Spleen (tissue), 11 donors: ENCODE measurements around the gene RYR2. TPM values are rescaled to one million over a fixed set of nuclear protein-coding genes. Genes with fewer than 3 reads are reported as not detected.
A peak's percentile ranks its signal among the peaks of the same experiment; 100 is the strongest.

ENCODE experiments used
- DNase-seq: peaks from one replicate; pipeline ENCODE4 v3.0.0-alpha.2; 2020
- H3K27ac ChIP-seq, 8 donors: fragments of 200-600 bp; sonication (generic) in 7 of 8; 1 replicate in 4 of 8; 2 replicates in 4 of 8; pipeline versions ENCODE4 v1.5.0 to v1.8.0; 2016 to 2021; ENCODE audit warnings: inconsistent platforms in 4 of 8, mild to moderate bottlenecking in 4 of 8, moderate library complexity in 1 of 8
- H3K27me3 ChIP-seq, 7 donors: fragments of 200-600 bp; sonication (generic) in 6 of 7; replicated peaks in 1 of 7; 1 replicate in 4 of 7; 2 replicates in 3 of 7; pipeline versions ENCODE4 v1.5.0 to v1.8.0; 2016 to 2021; ENCODE audit warnings: inconsistent platforms in 3 of 7, mild to moderate bottlenecking in 1 of 7
- H3K36me3 ChIP-seq, 6 donors: fragments of 200-600 bp; sonication (generic) in 5 of 6; 1 replicate in 4 of 6; 2 replicates in 2 of 6; pipeline versions ENCODE4 v1.5.0 to v1.8.0; 2016 to 2021; ENCODE audit warnings: inconsistent platforms in 2 of 6
- H3K4me1 ChIP-seq, 6 donors: fragments of 200-600 bp; sonication (generic) in 5 of 6; 1 replicate in 3 of 6; 2 replicates in 3 of 6; pipeline versions ENCODE4 v1.5.0 to v1.8.0; 2016 to 2021; ENCODE audit warnings: inconsistent platforms in 3 of 6
- H3K4me3 ChIP-seq, 8 donors: fragments of 200-600 bp; sonication (generic) in 7 of 8; 1 replicate in 4 of 8; 2 replicates in 4 of 8; pipeline versions ENCODE4 v1.5.0 to v1.8.0; 2016 to 2021; ENCODE audit warnings: inconsistent platforms in 4 of 8, mild to moderate bottlenecking in 4 of 8, moderate library complexity in 2 of 8
- H3K9me3 ChIP-seq, 8 donors: fragments of 200-600 bp; sonication (generic) in 7 of 8; 1 replicate in 4 of 8; 2 replicates in 4 of 8; pipeline versions ENCODE4 v1.5.0 to v1.8.0; 2016 to 2021; ENCODE audit warnings: inconsistent platforms in 4 of 8
- POLR2A ChIP-seq, 3 donors: fragments of 450-650 bp; IDR thresholded peaks; one replicate each; pipeline ENCODE4 v1.5.1; 2017; ENCODE audit warnings: antibody characterized with exemption in 3 of 3, mild to moderate bottlenecking in 1 of 3
- POLR2AphosphoS5 ChIP-seq, 3 donors: sonication (generic); formaldehyde crosslinking; IDR thresholded peaks; one replicate each; pipeline ENCODE4 v1.5.1; 2017; ENCODE audit warnings: antibody characterized with exemption in 3 of 3
- WGBS, 5 donors: extraction: QIAGEN DNeasy Blood & Tissue Kit in 3 of 5; methylation state at CpG; one replicate each; pipeline versions ENCODE4 v1.1.5 to v1.1.7; 2013 to 2018; 5-methylcytosine and 5-hydroxymethylcytosine counted together
- intact Hi-C: fragments of 100-400 bp; cut with DNase I; formaldehyde crosslinking; loops from one replicate; pipeline ENCODE4 v1.15.0; 2023; ENCODE audit warnings: low total_unique reads
- polyA plus RNA-seq, 3 donors: library from polyadenylated mRNA; stranded (reverse); fragments of 200-250 nt; gene quantifications; one replicate each; pipeline ENCODE4 v1.2.1, GENCODE V29; 2013
- total RNA-seq, 7 donors: library from RNA; depleted of rRNA in 3 of 7; stranded (reverse); fragments of >200 nt in 3 of 7; fragmentation: NEBNext Ultra II Directional in 4 of 7; extraction: Animal tissue kit (Norgen Biotek cat#: 25700) in 4 of 7; gene quantifications; one replicate each; pipeline versions ENCODE4 v1.1.0 to v1.2.1, GENCODE V29; 2016 to 2021
- TF ChIP-seq, protein P1 (sequence below), 11 experiments: fragments of 200-600 bp in 7 of 11; fragments of 450-650 bp in 4 of 11; sonication (generic) in 4 of 11; IDR thresholded peaks in 8 of 11; conservative IDR thresholded peaks in 3 of 11; 1 replicate in 7 of 11; 2 replicates in 4 of 11; pipeline versions ENCODE4 v1.4.0 to v1.8.0; 2016 to 2021; ENCODE audit warnings: antibody characterized with exemption in 11 of 11, inconsistent platforms in 4 of 11, mild to moderate bottlenecking in 1 of 11
- donor health status: healthy with polysubstance abuse.
- donor health status: DM: no; HTN: no; CAD: no; lungs with moderate emphysema.
- donor health status: DM: no; HTN: no; CAD: no.
- donor health status: Bipolar disorder and iron deficiency.
- donor health status: healthy.
- donor health status: DM: no; HTN: no; CAD: no.
- donor health status: DM: yes; HTN: yes; CAD: no.

The RYR2 gene
- total and polyA plus RNA-seq, 10 donors: 0.12 to 7.1 (median 3.7) TPM

DNA sequence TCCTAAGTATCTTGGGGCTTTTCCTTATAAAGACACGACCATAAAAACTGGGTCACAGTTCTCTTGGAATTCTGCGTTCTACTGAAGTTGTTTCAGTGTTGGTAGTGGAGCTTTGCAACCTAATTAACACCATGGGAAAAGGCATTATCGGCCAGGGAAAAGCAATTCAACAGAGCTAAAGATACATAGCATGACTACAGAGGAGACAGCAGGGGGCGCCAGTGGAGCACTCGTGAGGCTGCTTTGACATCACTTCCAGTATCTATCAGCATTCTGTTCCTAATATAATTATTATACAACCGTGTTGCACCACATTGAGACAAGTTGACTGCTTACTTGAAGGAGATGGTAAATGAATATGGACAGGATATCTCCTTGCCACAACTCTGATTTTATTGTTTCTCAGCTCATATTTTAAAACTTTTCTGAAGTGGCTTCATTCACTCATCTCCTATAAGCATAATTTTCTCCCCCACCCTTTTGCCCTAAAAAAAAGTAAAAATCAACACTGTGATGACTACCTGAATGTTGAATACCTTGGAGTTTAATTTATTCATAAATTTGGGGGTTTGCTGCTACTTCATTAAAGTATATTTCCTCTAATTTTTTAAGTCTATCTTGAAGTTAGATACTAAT lies 809.3 kb downstream of the RYR2 start:
- Histone ChIP-seq H3K27me3 (no peaks in the 10 kb centered on the region), H3K9me3 (no peaks in the 10 kb centered on the region), H3K4me3 (no peak overlapping the region), H3K4me1 (no peaks in the 10 kb centered on the region), H3K36me3 (no peaks in the 10 kb centered on the region), H3K27ac (no peak overlapping the region)
- intact Hi-C loops: no loop called here
- 23 to 29% (median 27%) methylated on average over 6 of the region's 6 CpGs for WGBS, 5 donors
- DNase-seq: no peak
- TF ChIP-seq, protein P1, sequence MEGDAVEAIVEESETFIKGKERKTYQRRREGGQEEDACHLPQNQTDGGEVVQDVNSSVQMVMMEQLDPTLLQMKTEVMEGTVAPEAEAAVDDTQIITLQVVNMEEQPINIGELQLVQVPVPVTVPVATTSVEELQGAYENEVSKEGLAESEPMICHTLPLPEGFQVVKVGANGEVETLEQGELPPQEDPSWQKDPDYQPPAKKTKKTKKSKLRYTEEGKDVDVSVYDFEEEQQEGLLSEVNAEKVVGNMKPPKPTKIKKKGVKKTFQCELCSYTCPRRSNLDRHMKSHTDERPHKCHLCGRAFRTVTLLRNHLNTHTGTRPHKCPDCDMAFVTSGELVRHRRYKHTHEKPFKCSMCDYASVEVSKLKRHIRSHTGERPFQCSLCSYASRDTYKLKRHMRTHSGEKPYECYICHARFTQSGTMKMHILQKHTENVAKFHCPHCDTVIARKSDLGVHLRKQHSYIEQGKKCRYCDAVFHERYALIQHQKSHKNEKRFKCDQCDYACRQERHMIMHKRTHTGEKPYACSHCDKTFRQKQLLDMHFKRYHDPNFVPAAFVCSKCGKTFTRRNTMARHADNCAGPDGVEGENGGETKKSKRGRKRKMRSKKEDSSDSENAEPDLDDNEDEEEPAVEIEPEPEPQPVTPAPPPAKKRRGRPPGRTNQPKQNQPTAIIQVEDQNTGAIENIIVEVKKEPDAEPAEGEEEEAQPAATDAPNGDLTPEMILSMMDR (IDR thresholded peaks at IDR 0.05 in 8 of 11, conservative IDR thresholded peaks at IDR 0.05 in 3 of 11): peak in 5 of 11 experiments; percentile 13 to 33 (median 26)
- TF ChIP-seq POLR2AphosphoS5 (IDR thresholded peaks at IDR 0.05): no peak
- no peak for TF ChIP-seq POLR2A (IDR thresholded peaks at IDR 0.05)

DNA sequence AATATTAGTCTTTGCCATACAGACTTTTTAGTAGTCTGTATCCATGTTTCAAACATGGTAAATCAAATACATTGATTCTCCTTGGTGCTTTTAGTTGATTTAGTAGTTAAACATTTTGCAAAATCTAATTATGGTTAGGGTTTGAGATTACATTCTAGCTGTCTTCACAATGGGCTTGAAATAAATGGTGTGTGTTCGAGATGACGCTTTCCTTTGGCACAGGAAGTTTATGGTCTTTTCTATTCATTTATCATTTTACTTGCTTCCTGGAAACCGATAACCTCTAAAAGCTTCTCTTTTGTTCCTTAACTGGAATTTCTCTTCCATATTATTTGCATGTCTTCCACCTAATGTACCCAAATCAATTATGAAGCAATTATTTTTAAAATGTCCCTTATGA lies 810.4 kb downstream of the RYR2 start:
- Histone ChIP-seq H3K4me1 (no peaks in the 10 kb centered on the region), H3K36me3 (no peaks in the 10 kb centered on the region), H3K9me3 (no peaks in the 10 kb centered on the region), H3K27me3 (no peaks in the 10 kb centered on the region), H3K4me3 (no peak overlapping the region), H3K27ac (no peak overlapping the region)
- no peak for DNase-seq
- intact Hi-C loops: no loop called here
- TF ChIP-seq POLR2AphosphoS5 (IDR thresholded peaks at IDR 0.05): no peak
- TF ChIP-seq, protein P1 (IDR thresholded peaks at IDR 0.05 in 8 of 11, conservative IDR thresholded peaks at IDR 0.05 in 3 of 11): no peak
- TF ChIP-seq POLR2A (IDR thresholded peaks at IDR 0.05): no peak
- WGBS, 5 donors: 17 to 49% (median 37%) methylated on average over 3 of the region's 3 CpGs

DNA sequence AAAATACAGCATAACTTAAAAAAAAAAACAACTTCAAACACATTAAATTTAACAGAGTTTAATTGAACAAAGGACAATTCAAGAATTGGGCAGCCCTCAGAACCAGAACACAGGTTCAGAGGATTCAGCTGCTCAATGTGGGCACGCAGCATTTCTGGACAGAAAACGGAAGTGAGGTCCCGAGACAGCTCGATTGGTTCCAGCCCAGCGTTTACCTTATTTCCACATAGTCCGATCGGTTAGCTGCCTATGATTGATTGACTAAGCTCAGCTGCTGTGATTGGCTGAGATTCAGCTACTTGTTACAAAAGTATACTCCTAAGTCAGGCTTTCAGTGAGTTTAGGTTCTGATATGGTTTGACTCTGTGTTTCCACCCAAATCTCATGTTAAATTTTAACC lies 815.5 kb downstream of the RYR2 start:
- 89 to 95% (median 93%) methylated on average over 7 of the region's 7 CpGs for WGBS, 5 donors
- intact Hi-C loops: no loop called here
- no peak overlapping the region for H3K4me3 ChIP-seq
- no peak for TF ChIP-seq POLR2A (IDR thresholded peaks at IDR 0.05)
- TF ChIP-seq, protein P1 (IDR thresholded peaks at IDR 0.05 in 8 of 11, conservative IDR thresholded peaks at IDR 0.05 in 3 of 11): no peak
- TF ChIP-seq POLR2AphosphoS5 (IDR thresholded peaks at IDR 0.05): no peak
- DNase-seq: no peak
- no peaks in the 10 kb centered on the region for H3K36me3 ChIP-seq
- H3K4me1 ChIP-seq: no peaks in the 10 kb centered on the region
- H3K9me3 ChIP-seq: no peaks in the 10 kb centered on the region
- no peak overlapping the region for H3K27ac ChIP-seq
- H3K27me3 ChIP-seq: no peaks in the 10 kb centered on the region

DNA sequence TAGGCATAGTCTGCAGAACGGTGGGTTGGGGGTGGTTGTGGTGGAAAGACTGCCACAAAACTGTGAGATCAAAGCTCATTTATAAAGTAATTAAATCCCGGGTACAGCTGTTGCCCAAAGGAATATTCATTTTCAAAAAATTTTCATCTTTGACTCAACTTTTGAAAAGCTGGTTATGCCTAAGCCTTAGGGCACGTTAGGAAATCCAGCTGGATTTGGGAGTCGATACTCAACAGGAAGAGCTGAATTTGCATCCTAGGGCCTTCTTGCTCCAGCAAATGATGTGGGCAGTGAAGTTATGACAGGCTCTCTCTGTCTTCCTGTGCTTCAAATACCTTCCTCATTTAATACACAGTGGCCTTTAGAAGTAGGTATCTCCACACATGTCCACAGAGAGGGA lies 817.0 kb downstream of the RYR2 start:
- Histone ChIP-seq H3K27me3 (peaks cover 0 to under 1% (median 0%) of the 10 kb centered on the region in 7 donors), H3K27ac (no peak overlapping the region), H3K4me3 (no peak overlapping the region), H3K9me3 (no peaks in the 10 kb centered on the region), H3K36me3 (no peaks in the 10 kb centered on the region), H3K4me1 (peaks cover 0 to under 1% (median under 1%) of the 10 kb centered on the region in 6 donors)
- TF ChIP-seq POLR2AphosphoS5 (IDR thresholded peaks at IDR 0.05): no peak
- no peak for TF ChIP-seq POLR2A (IDR thresholded peaks at IDR 0.05)
- TF ChIP-seq, protein P1 (IDR thresholded peaks at IDR 0.05 in 8 of 11, conservative IDR thresholded peaks at IDR 0.05 in 3 of 11): no peak
- no peak for DNase-seq
- 62 to 79% (median 75%) methylated on average over 4 of the region's 4 CpGs for WGBS, 5 donors
- intact Hi-C loops: no loop called here
